ENCODE results near the gene RSU1. TPM values are rescaled to one million over a fixed set of nuclear protein-coding genes. Genes with fewer than 3 reads are reported as not detected.

Gene RSU1
- total RNA-seq, 1 experiment from 2014 or later: 54.4 TPM

DNA sequence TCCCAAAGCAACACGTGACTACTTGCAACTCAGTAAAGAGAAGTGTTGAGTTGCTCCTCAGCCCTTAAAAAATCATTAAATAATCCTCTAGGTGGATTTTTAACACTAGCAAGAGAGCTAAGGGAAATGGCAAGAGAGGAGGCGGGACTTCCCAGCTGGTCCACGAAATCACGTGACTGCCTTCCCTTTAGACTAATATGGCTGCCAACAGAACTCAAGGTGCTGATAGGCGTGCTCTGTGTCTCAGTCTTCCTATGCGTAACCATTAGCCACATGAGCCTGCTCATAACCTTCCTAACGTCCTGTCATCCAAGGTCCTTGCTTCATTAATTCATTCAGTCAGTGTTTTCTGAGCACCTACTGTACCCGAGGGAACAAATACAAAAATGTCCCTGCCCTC is 66.0 kb downstream of the RSU1 start:
- intact Hi-C loops (cut with micrococcal nuclease): no loop called here
- H3K36me3 Mint-ChIP-seq (ENCODE audit: insufficient read depth, unreplicated experiment): peaks cover 27% of the 10 kb centered on the region
- no peak for TF ChIP-seq CTCF (IDR thresholded peaks at IDR 0.05; ENCODE audit: unreplicated experiment)
- H3K9me3 Mint-ChIP-seq (ENCODE audit: unreplicated experiment): no peaks in the 10 kb centered on the region
- DNase-seq (ENCODE audit: unreplicated experiment): no peak
- ChIA-PET POLR2A (no interaction called here), CTCF (no interaction called here)
- BruUV-seq (replicated peaks): no TSS peak
- no peak overlapping the region for H3K27ac Mint-ChIP-seq (ENCODE audit: low read depth, unreplicated experiment)
- no peaks in the 10 kb centered on the region for H3K4me1 Mint-ChIP-seq (ENCODE audit: insufficient read depth, unreplicated experiment)
- H3K27me3 Mint-ChIP-seq (ENCODE audit: insufficient read depth, unreplicated experiment): no peaks in the 10 kb centered on the region
- H3K4me3 Mint-ChIP-seq (ENCODE audit: unreplicated experiment): no peak overlapping the region

- DNase-seq (ENCODE audit: unreplicated experiment): no peak
- CTCF ChIA-PET: no interaction called here
- BruUV-seq (replicated peaks): no TSS peak
- POLR2A ChIA-PET: no interaction called here
- no peak for TF ChIP-seq CTCF (IDR thresholded peaks at IDR 0.05; ENCODE audit: unreplicated experiment)
- Mint-ChIP-seq H3K36me3 (ENCODE audit: insufficient read depth, unreplicated experiment) (peaks cover 27% of the 10 kb centered on the region), H3K4me1 (ENCODE audit: insufficient read depth, unreplicated experiment) (no peaks in the 10 kb centered on the region), H3K4me3 (ENCODE audit: unreplicated experiment) (no peak overlapping the region), H3K9me3 (ENCODE audit: unreplicated experiment) (no peaks in the 10 kb centered on the region), H3K27ac (ENCODE audit: low read depth, unreplicated experiment) (no peak overlapping the region), H3K27me3 (ENCODE audit: insufficient read depth, unreplicated experiment) (no peaks in the 10 kb centered on the region)
- intact Hi-C loops (cut with micrococcal nuclease): no loop called here
Measured at GRCh38 chr10:16750461-16750860, 66.8 kb downstream of the RSU1 start.

DNA sequence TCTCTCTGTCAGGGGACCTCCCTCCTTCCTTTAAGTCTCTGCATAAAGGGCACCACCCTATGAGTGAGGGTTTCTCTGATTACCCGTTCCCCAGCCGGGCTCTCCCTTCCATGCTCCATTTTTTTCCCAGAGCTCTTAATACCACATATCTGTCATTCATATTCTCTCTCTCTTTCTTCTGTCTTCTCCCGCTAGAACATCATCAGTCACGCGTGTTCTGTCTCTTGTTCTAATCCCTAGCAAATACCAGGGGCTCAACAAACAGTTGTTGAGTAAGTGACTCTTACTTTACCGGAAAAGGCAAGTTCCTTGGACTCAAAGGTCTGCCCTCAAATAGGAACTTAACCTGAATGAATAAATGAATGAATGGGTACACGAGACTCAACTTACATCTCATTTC is 68.5 kb downstream of the RSU1 start:
- peaks cover 27% of the 10 kb centered on the region for H3K36me3 Mint-ChIP-seq (ENCODE audit: insufficient read depth, unreplicated experiment)
- H3K27me3 Mint-ChIP-seq (ENCODE audit: insufficient read depth, unreplicated experiment): no peaks in the 10 kb centered on the region
- TF ChIP-seq CTCF (IDR thresholded peaks at IDR 0.05; ENCODE audit: unreplicated experiment): no peak
- H3K4me3 Mint-ChIP-seq (ENCODE audit: unreplicated experiment): no peak overlapping the region
- intact Hi-C loops (cut with micrococcal nuclease): no loop called here
- CTCF ChIA-PET: no interaction called here
- no TSS peak for BruUV-seq (replicated peaks)
- POLR2A ChIA-PET: no interaction called here
- H3K9me3 Mint-ChIP-seq (ENCODE audit: unreplicated experiment): no peaks in the 10 kb centered on the region
- DNase-seq (ENCODE audit: unreplicated experiment): no peak
- no peaks in the 10 kb centered on the region for H3K4me1 Mint-ChIP-seq (ENCODE audit: insufficient read depth, unreplicated experiment)
- H3K27ac Mint-ChIP-seq (ENCODE audit: low read depth, unreplicated experiment): no peak overlapping the region

DNA sequence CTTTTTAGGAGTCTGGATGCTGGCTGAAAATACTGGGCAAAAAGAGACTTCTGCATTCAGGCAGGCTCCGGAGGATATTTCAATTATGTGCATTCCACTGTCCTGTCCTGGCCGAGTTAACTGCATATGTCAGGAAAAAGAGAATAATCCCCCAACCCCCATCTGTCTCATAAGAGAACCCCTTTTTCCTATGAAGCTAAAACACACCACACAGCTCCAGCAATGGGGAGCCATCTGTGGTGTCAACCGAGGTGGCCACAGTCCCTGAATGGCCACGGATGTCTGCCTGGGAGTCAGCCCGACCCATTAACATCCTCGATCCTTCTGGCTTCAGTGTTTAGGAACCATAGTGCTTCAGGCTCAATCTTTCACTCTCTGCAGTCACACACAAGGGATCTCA is 70.4 kb downstream of the RSU1 start:
- Mint-ChIP-seq H3K4me3 (ENCODE audit: unreplicated experiment) (no peak overlapping the region), H3K4me1 (ENCODE audit: insufficient read depth, unreplicated experiment) (no peaks in the 10 kb centered on the region), H3K9me3 (ENCODE audit: unreplicated experiment) (no peaks in the 10 kb centered on the region), H3K27me3 (ENCODE audit: insufficient read depth, unreplicated experiment) (no peaks in the 10 kb centered on the region), H3K27ac (ENCODE audit: low read depth, unreplicated experiment) (no peak overlapping the region), H3K36me3 (ENCODE audit: insufficient read depth, unreplicated experiment) (peaks cover 12% of the 10 kb centered on the region)
- TF ChIP-seq CTCF (IDR thresholded peaks at IDR 0.05; ENCODE audit: unreplicated experiment): no peak
- CTCF ChIA-PET: no interaction called here
- DNase-seq (ENCODE audit: unreplicated experiment): no peak
- BruUV-seq (replicated peaks): no TSS peak
- intact Hi-C loops (cut with micrococcal nuclease): no loop called here
- POLR2A ChIA-PET: interaction anchor here (0.6 kb wide), 1 partner anchor 92 kb away, joined by 5 read pairs; no protein-coding TSS in a partner anchor
